AG09309 (cell line): ENCODE results near the gene ECE1.

Source experiments
- DNase-seq: peaks from one replicate; pipeline ENCODE4 v3.0.0-alpha.2; 2010; ENCODE audit warnings: low read depth
- H3K4me3 ChIP-seq: 2 replicates; pipeline ENCODE4 v1.5.1; 2011; ENCODE audit warnings: mild to moderate bottlenecking, low read depth, low read length, moderate library complexity; ENCODE audit not compliant: control insufficient read depth
- TF ChIP-seq, protein P1 (sequence below): IDR thresholded peaks from 2 replicates; pipeline ENCODE4 v1.5.1; 2011; ENCODE audit warnings: mild to moderate bottlenecking, low read depth, low read length, inconsistent platforms; ENCODE audit not compliant: insufficient read depth, control insufficient read depth; ENCODE audit errors: missing control alignments

The ECE1 gene

DNA sequence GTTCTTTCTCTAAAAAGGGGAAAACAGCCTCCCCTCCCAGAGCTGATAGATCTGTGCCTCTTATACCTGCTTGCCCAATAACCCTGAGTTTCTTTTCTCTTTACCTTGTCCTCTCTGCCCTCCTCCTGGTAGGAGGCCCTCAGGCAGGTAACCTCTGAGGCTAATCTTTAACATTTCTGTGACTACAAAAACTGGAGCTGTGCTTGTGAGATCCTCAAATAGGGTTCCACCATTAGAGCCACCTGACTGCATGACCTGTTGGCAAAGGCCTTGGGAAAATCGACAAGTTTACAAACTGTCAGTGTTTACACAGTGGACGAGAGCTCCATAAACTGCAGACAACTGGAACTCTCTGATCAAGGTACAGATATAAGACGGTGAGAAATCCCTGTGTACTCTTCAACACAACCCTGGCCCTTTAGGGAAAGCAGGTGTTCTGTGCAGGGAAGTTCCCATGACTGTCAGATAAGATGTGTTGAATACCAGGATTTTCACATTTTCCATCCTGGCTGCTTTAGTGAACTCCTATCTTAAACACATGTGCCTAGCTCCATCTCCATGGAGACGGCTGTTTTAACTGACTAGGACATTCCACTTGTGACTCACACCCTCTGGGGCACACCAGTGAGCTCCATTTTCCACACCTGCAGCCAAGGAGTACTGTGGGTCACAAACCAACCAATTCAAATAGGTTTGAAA lies 38.3 kb downstream of the ECE1 start:
- H3K4me3 ChIP-seq, result no peak overlapping the region
- DNase-seq, result peak; percentile 81
- TF ChIP-seq, protein P1, sequence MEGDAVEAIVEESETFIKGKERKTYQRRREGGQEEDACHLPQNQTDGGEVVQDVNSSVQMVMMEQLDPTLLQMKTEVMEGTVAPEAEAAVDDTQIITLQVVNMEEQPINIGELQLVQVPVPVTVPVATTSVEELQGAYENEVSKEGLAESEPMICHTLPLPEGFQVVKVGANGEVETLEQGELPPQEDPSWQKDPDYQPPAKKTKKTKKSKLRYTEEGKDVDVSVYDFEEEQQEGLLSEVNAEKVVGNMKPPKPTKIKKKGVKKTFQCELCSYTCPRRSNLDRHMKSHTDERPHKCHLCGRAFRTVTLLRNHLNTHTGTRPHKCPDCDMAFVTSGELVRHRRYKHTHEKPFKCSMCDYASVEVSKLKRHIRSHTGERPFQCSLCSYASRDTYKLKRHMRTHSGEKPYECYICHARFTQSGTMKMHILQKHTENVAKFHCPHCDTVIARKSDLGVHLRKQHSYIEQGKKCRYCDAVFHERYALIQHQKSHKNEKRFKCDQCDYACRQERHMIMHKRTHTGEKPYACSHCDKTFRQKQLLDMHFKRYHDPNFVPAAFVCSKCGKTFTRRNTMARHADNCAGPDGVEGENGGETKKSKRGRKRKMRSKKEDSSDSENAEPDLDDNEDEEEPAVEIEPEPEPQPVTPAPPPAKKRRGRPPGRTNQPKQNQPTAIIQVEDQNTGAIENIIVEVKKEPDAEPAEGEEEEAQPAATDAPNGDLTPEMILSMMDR, result no peak

DNA sequence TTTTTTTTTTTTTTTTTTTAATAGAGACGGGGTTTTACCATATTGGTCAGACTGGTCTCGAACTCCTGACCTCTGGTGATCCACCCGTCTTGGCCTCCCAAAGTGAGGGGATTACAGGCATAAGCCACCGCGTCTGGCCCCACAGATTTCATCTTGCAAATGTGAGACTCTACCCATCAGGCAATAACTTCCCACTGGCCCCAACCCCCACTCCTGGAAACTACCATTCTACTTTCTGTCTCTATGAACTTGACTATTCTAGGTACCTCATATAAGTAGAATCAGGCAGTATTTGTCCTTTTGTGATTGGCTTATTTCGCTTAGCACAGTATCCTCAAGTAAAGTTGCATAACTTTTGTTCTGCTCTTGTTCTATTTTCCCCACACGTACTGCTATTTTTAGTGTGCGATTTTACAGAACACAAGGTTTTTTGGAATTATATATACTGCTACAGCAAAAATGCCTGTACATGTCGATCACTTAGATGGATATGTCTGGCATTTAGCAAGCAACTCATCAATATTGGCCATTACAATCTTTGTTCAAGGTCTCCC lies 40.2 kb downstream of the ECE1 start:
- TF ChIP-seq, protein P1, result no peak
- DNase-seq, result no peak
- H3K4me3 ChIP-seq, result no peak overlapping the region

DNA sequence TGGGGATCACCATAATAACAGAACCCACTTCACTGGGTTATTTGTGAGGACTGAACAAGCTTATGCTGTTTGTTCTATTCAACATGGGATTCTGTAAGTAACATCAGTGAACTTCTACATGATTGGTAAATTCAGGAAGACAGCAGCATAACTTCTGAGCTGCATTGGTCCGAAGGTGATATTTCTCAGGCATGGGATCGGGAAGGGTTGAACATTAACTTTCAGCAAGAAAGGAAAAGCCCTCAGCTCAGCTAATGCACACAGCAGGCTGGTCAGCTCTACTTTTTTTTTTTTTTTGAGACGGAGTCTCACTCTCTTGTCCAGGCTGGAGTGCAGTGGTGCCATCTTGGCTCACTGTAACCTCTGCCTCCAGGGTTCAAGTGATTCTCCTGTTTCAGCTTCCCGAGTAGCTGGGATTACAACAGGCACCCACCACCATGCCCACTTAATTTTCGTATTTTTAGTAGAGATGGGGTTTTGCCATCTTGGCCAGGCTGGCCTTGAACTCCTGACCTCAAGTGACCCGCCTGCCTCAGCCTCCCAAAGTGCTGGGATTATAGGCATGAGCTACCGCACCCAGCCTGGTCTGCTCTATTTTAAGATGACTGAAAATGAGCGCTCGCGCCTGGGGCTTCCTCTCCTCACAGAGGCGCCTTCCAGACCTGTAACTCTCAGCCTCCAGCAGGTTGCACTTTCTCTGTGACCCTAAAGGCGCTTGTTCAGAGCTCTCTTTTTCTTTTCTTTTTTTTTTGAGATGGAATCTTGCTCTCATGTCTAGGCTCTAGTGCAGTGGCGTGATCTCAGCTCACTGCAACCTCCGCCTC lies 42.2 kb downstream of the ECE1 start:
- no peak for DNase-seq
- H3K4me3 ChIP-seq, result no peak overlapping the region
- TF ChIP-seq, protein P1, result no peak

DNA sequence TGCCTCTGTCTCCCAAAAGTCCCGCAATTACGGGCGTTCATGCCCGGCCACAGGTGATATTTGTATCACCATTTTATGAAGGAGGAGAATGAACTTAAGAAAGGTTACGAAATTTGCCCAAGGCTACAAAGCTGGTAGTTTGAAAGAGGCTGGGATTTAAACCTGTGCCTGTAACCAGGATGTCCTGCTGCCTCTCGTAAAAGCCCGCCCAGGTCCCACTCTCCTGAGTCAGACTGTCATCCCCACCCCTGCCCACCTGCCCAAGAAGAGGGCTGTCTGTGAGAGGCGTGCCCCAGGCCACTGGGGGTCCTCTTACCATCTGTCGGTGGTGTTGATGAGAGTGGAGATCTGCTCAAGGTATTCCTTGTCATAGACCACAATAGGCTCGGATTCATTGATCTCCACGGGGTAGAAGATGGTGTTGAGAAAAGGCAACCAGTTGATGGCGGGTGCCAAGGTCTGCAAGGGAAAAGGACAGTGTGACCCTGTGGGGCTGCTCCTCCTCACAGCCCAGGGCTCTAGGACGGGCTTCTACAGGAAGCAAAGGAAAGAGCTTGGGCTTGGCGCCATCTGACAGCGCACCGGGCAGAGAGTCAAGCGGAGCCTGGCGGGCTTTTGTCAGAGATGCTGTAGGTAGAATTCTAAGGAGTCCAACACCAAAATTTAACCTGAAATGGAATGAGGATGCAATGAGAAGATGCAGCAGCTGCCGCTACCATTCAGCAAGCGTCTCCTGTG lies 43.2 kb downstream of the ECE1 start:
- no peak for DNase-seq
- TF ChIP-seq, protein P1, result no peak
- H3K4me3 ChIP-seq, result no peak overlapping the region

GRCh38 chr1:21245688-21246229 lies 44.5 kb downstream of the ECE1 start:
- H3K4me3 ChIP-seq, result no peak overlapping the region
- DNase-seq, result no peak
- TF ChIP-seq, protein P1, result no peak

- no peak overlapping the region for H3K4me3 ChIP-seq
- DNase-seq, result no peak
- TF ChIP-seq, protein P1, result peak; percentile 47
Observed at GRCh38 chr1:21244986-21245687, 45.1 kb downstream of the ECE1 start.
